ENCODE results near the gene GMFB. TPM values are rescaled to one million over a fixed set of nuclear protein-coding genes. Genes with fewer than 3 reads are reported as not detected.

The GMFB gene
- total RNA-seq, 1 donor from 2014 or later, result 67.1 TPM

DNA sequence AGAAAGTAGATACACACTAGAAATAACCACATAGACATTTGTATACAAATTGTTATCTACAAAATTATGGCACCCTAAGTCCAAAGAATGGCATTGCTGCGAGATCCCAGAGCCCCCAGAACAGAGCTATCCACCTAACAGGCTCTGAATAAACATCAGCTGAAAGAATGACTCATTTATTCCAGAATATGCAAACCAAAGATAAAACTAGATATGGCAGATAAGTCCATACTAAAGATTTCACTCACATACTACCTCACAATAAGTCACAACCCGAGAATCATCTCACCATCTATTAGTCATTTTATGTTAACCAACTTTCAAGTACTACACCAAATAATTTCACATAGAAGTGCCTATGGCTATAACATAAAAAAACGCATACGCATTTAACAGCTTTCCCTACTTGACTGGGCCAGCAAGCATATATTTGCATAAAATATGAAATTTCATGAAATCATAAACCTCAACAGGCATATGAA lies 53.2 kb downstream of the GMFB start:
- Mint-ChIP-seq H3K4me3 (ENCODE audit: unreplicated experiment) (no peak overlapping the region), H3K27ac (ENCODE audit: unreplicated experiment) (no peak overlapping the region), H3K9me3 (ENCODE audit: unreplicated experiment) (peaks cover 5% of the 10 kb centered on the region), H3K4me1 (ENCODE audit: low read depth, unreplicated experiment) (peaks cover 23% of the 10 kb centered on the region), H3K36me3 (ENCODE audit: unreplicated experiment) (no peaks in the 10 kb centered on the region), H3K27me3 (ENCODE audit: unreplicated experiment) (peaks cover 2% of the 10 kb centered on the region)
- TF ChIP-seq, protein P1, sequence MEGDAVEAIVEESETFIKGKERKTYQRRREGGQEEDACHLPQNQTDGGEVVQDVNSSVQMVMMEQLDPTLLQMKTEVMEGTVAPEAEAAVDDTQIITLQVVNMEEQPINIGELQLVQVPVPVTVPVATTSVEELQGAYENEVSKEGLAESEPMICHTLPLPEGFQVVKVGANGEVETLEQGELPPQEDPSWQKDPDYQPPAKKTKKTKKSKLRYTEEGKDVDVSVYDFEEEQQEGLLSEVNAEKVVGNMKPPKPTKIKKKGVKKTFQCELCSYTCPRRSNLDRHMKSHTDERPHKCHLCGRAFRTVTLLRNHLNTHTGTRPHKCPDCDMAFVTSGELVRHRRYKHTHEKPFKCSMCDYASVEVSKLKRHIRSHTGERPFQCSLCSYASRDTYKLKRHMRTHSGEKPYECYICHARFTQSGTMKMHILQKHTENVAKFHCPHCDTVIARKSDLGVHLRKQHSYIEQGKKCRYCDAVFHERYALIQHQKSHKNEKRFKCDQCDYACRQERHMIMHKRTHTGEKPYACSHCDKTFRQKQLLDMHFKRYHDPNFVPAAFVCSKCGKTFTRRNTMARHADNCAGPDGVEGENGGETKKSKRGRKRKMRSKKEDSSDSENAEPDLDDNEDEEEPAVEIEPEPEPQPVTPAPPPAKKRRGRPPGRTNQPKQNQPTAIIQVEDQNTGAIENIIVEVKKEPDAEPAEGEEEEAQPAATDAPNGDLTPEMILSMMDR (IDR thresholded peaks at IDR 0.05; ENCODE audit: partially characterized antibody, unreplicated experiment), result no peak
- DNase-seq, result no peak

DNA sequence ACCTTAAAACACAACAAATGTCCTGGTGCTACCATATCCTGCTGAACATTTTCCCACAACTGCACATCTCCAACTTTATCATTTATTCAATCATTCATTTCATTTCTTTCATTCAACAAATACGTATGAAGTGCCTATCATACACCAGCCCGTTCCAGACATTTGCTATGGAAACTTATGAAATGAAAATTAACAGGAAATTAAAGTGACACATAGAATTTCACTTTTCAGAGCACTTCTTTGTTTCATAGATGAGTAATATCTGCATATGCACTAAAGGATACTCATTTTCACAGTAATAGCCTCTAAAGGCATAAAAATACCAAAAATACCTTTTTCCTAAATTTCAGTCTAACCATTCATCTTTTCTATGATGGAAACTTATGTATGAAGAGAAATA lies 60.3 kb downstream of the GMFB start:
- Mint-ChIP-seq H3K4me3 (ENCODE audit: unreplicated experiment) (no peak overlapping the region), H3K27ac (ENCODE audit: unreplicated experiment) (no peak overlapping the region), H3K9me3 (ENCODE audit: unreplicated experiment) (no peaks in the 10 kb centered on the region), H3K27me3 (ENCODE audit: unreplicated experiment) (no peaks in the 10 kb centered on the region), H3K4me1 (ENCODE audit: low read depth, unreplicated experiment) (peaks cover 3% of the 10 kb centered on the region), H3K36me3 (ENCODE audit: unreplicated experiment) (no peaks in the 10 kb centered on the region)
- TF ChIP-seq, protein P1 (IDR thresholded peaks at IDR 0.05; ENCODE audit: partially characterized antibody, unreplicated experiment), result no peak
- DNase-seq, result no peak

DNA sequence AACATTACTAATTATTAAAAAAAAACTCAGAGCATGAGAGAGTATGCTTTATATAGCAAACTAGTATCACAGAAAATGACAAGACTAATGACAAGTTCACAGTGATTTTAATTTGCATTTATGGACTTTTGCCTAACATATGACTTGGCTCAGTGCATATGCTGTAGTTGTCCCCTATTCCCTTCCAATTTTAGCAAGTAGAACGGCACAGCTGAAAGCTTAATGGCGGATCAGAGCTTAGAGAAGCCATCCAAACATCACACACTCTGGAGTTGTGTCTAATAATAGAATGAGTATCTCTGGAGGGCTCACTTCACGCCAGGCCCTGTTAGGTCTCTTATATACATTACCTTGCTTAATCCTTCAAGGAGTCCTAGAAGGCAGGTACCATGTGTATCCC lies 60.9 kb downstream of the GMFB start:
- Mint-ChIP-seq H3K36me3 (ENCODE audit: unreplicated experiment) (no peaks in the 10 kb centered on the region), H3K9me3 (ENCODE audit: unreplicated experiment) (no peaks in the 10 kb centered on the region), H3K27me3 (ENCODE audit: unreplicated experiment) (no peaks in the 10 kb centered on the region), H3K4me1 (ENCODE audit: low read depth, unreplicated experiment) (peaks cover 3% of the 10 kb centered on the region), H3K27ac (ENCODE audit: unreplicated experiment) (no peak overlapping the region), H3K4me3 (ENCODE audit: unreplicated experiment) (no peak overlapping the region)
- no peak for DNase-seq
- TF ChIP-seq, protein P1 (IDR thresholded peaks at IDR 0.05; ENCODE audit: partially characterized antibody, unreplicated experiment), result no peak

DNA sequence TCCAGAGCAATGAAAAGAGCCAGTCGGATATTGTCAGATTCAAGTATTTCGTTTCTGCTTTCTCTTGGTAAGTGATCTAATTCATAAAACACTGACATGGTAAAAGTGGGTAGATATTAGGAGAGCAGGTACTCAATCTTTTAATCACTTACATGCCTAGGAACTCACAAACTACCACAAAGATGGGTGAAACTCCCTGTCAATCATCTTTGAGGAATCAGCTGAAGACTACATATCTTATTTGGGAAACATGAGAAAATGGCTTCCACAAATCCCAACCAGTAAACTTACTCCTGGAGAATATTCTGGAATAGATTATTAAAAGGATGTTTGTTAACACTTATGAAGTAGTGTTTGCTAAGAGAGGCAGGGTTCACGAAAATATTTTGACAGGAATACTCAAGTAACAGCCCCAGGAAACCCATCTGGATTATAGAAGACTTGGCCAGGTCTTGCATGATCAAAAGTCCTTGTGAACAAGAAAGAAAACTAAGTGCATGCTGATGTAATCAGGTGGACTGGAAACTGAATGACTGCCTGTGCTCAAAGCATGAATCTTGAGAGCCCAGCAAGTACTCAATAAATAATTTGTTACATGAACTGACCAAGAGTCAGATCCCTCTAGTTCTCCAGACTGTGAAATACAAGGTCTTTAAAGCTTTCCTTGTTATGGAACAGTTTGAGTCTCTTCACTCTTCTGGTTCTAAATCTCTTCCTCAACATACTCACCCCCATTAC lies 63.1 kb downstream of the GMFB start:
- Mint-ChIP-seq H3K4me1 (ENCODE audit: low read depth, unreplicated experiment) (no peaks in the 10 kb centered on the region), H3K9me3 (ENCODE audit: unreplicated experiment) (no peaks in the 10 kb centered on the region), H3K36me3 (ENCODE audit: unreplicated experiment) (no peaks in the 10 kb centered on the region), H3K4me3 (ENCODE audit: unreplicated experiment) (no peak overlapping the region), H3K27ac (ENCODE audit: unreplicated experiment) (no peak overlapping the region), H3K27me3 (ENCODE audit: unreplicated experiment) (no peaks in the 10 kb centered on the region)
- no peak for DNase-seq
- TF ChIP-seq, protein P1 (IDR thresholded peaks at IDR 0.05; ENCODE audit: partially characterized antibody, unreplicated experiment), result no peak

DNA sequence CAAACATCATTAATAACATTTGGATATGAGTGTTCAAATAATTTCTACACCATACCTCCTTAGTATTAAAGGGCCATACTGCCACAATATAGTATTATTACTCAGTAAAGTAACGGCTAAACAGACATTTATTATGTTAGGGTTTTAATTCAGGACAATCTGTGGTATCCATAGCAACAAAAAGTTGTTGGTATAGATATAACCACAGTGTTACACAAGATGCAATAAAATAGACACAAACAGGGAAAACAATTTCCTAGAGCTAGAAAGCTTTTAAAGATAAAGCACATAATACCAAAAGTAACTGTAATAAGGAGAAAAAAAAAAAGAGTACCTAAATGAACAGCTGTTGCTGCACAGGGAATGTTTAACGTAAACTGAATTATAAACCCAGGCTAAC lies 63.7 kb downstream of the GMFB start:
- Mint-ChIP-seq H3K9me3 (ENCODE audit: unreplicated experiment) (no peaks in the 10 kb centered on the region), H3K36me3 (ENCODE audit: unreplicated experiment) (no peaks in the 10 kb centered on the region), H3K27ac (ENCODE audit: unreplicated experiment) (no peak overlapping the region), H3K4me1 (ENCODE audit: low read depth, unreplicated experiment) (no peaks in the 10 kb centered on the region), H3K27me3 (ENCODE audit: unreplicated experiment) (no peaks in the 10 kb centered on the region), H3K4me3 (ENCODE audit: unreplicated experiment) (no peak overlapping the region)
- TF ChIP-seq, protein P1 (IDR thresholded peaks at IDR 0.05; ENCODE audit: partially characterized antibody, unreplicated experiment), result no peak
- no peak for DNase-seq
